Measurements from ENCODE around the gene ACSS3. TPM values are rescaled to one million over a fixed set of nuclear protein-coding genes. Genes with fewer than 3 reads are reported as not detected.
"Not testable (repeated sequence)": the region's sequence is repeated elsewhere in the genome, so short reads cannot be mapped to it uniquely, and the experiment has no call there.

Gene ACSS3
- total RNA-seq, 2 experiments from 2014 or later = not detected

GRCh38 chr12:81164827-81165226, 86.9 kb downstream of the ACSS3 start:
- DNase-seq = no peak
- ChIA-PET POLR2A (no interaction called here), CTCF (no interaction called here)
- no peak overlapping the region for H3K4me3 Mint-ChIP-seq
- H3K36me3 Mint-ChIP-seq (ENCODE audit: low read depth) = no peaks in the 10 kb centered on the region
- H3K27ac Mint-ChIP-seq = no peak overlapping the region
- no peaks in the 10 kb centered on the region for H3K4me1 Mint-ChIP-seq
- no peaks in the 10 kb centered on the region for H3K27me3 Mint-ChIP-seq
- no peaks in the 10 kb centered on the region for H3K9me3 Mint-ChIP-seq

GRCh38 chr12:81166790-81167189, 88.9 kb downstream of the ACSS3 start:
- ChIA-PET POLR2A (no interaction called here), CTCF (no interaction called here)
- Mint-ChIP-seq H3K27ac (no peak overlapping the region), H3K9me3 (no peaks in the 10 kb centered on the region), H3K4me1 (no peaks in the 10 kb centered on the region), H3K4me3 (no peak overlapping the region), H3K27me3 (no peaks in the 10 kb centered on the region), H3K36me3 (ENCODE audit: low read depth) (no peaks in the 10 kb centered on the region)
- no peak for DNase-seq

GRCh38 chr12:81167694-81168093, 89.8 kb downstream of the ACSS3 start:
- Mint-ChIP-seq H3K4me3 (no peak overlapping the region), H3K27me3 (no peaks in the 10 kb centered on the region), H3K36me3 (ENCODE audit: low read depth) (no peaks in the 10 kb centered on the region), H3K9me3 (no peaks in the 10 kb centered on the region), H3K27ac (no peak overlapping the region), H3K4me1 (no peaks in the 10 kb centered on the region)
- POLR2A ChIA-PET = no interaction called here
- DNase-seq = no peak
- CTCF ChIA-PET = no interaction called here

GRCh38 chr12:81168445-81168844, 90.6 kb downstream of the ACSS3 start:
- CTCF ChIA-PET = no interaction called here
- DNase-seq = no peak
- H3K27ac Mint-ChIP-seq = no peak overlapping the region
- H3K9me3 Mint-ChIP-seq = no peaks in the 10 kb centered on the region
- no peaks in the 10 kb centered on the region for H3K36me3 Mint-ChIP-seq (ENCODE audit: low read depth)
- POLR2A ChIA-PET = no interaction called here
- H3K27me3 Mint-ChIP-seq = no peaks in the 10 kb centered on the region
- no peak overlapping the region for H3K4me3 Mint-ChIP-seq
- no peaks in the 10 kb centered on the region for H3K4me1 Mint-ChIP-seq

- no peaks in the 10 kb centered on the region for H3K4me1 Mint-ChIP-seq
- H3K4me3 Mint-ChIP-seq = no peak overlapping the region
Measured at GRCh38 chr12:81170072-81170471, 92.2 kb downstream of the ACSS3 start.

GRCh38 chr12:81172851-81173250, 95.0 kb downstream of the ACSS3 start:
- DNase-seq = no peak
- ChIA-PET CTCF (no interaction called here), POLR2A (no interaction called here)
- H3K27me3 Mint-ChIP-seq = no peaks in the 10 kb centered on the region
- H3K4me1 Mint-ChIP-seq = no peaks in the 10 kb centered on the region
- H3K4me3 Mint-ChIP-seq = no peak overlapping the region
- no peak overlapping the region for H3K27ac Mint-ChIP-seq
- H3K9me3 Mint-ChIP-seq = peaks cover 7% of the 10 kb centered on the region
- no peaks in the 10 kb centered on the region for H3K36me3 Mint-ChIP-seq (ENCODE audit: low read depth)

More at GRCh38 chr12:81170072-81170471, 92.2 kb downstream of the ACSS3 start:
- ChIA-PET POLR2A (no interaction called here), CTCF (no interaction called here)
- no peak for DNase-seq
- no peaks in the 10 kb centered on the region for H3K9me3 Mint-ChIP-seq
- H3K27ac Mint-ChIP-seq = no peak overlapping the region
- no peaks in the 10 kb centered on the region for H3K27me3 Mint-ChIP-seq
- no peaks in the 10 kb centered on the region for H3K36me3 Mint-ChIP-seq (ENCODE audit: low read depth)

- ChIA-PET CTCF (no interaction called here), POLR2A (no interaction called here)
- Mint-ChIP-seq H3K9me3 (peaks cover 7% of the 10 kb centered on the region), H3K27me3 (no peaks in the 10 kb centered on the region), H3K36me3 (ENCODE audit: low read depth) (no peaks in the 10 kb centered on the region), H3K27ac (no peak overlapping the region), H3K4me1 (no peaks in the 10 kb centered on the region), H3K4me3 (no peak overlapping the region)
- no peak for DNase-seq
Measured at GRCh38 chr12:81174664-81175063, 96.8 kb downstream of the ACSS3 start.

- Mint-ChIP-seq H3K4me3 (no peak overlapping the region), H3K27ac (no peak overlapping the region), H3K36me3 (ENCODE audit: low read depth) (no peaks in the 10 kb centered on the region), H3K4me1 (no peaks in the 10 kb centered on the region), H3K9me3 (peaks cover 7% of the 10 kb centered on the region), H3K27me3 (no peaks in the 10 kb centered on the region)
- DNase-seq = no peak
- ChIA-PET CTCF (no interaction called here), POLR2A (no interaction called here)
Measured at GRCh38 chr12:81176796-81177195, 98.9 kb downstream of the ACSS3 start.

GRCh38 chr12:81181691-81182090, 103.8 kb downstream of the ACSS3 start:
- Mint-ChIP-seq H3K4me1 (no peaks in the 10 kb centered on the region), H3K27ac (no peak overlapping the region), H3K4me3 (no peak overlapping the region), H3K27me3 (no peaks in the 10 kb centered on the region), H3K36me3 (ENCODE audit: low read depth) (no peaks in the 10 kb centered on the region), H3K9me3 (no peaks in the 10 kb centered on the region)
- no peak for DNase-seq
- CTCF ChIA-PET = no interaction called here
- POLR2A ChIA-PET = no interaction called here

- ChIA-PET CTCF (no interaction called here), POLR2A (no interaction called here)
- no peak for DNase-seq
- Mint-ChIP-seq H3K27me3 (no peaks in the 10 kb centered on the region), H3K4me3 (no peak overlapping the region), H3K4me1 (no peaks in the 10 kb centered on the region), H3K27ac (no peak overlapping the region), H3K36me3 (ENCODE audit: low read depth) (no peaks in the 10 kb centered on the region), H3K9me3 (no peaks in the 10 kb centered on the region)
Measured at GRCh38 chr12:81187686-81188085, 109.8 kb downstream of the ACSS3 start.

GRCh38 chr12:81196595-81196994, 118.7 kb downstream of the ACSS3 start:
- Mint-ChIP-seq H3K27me3 (no peaks in the 10 kb centered on the region), H3K27ac (no peak overlapping the region), H3K4me1 (no peaks in the 10 kb centered on the region), H3K36me3 (ENCODE audit: low read depth) (no peaks in the 10 kb centered on the region), H3K4me3 (no peak overlapping the region), H3K9me3 (no peaks in the 10 kb centered on the region)
- no peak for DNase-seq
- ChIA-PET CTCF (no interaction called here), POLR2A (no interaction called here)

GRCh38 chr12:81200561-81200960, 122.7 kb downstream of the ACSS3 start:
- H3K4me3 Mint-ChIP-seq; H3K27me3 Mint-ChIP-seq; H3K36me3 Mint-ChIP-seq (ENCODE audit: low read depth); DNase-seq; H3K4me1 Mint-ChIP-seq; POLR2A ChIA-PET; CTCF ChIA-PET; H3K27ac Mint-ChIP-seq; H3K9me3 Mint-ChIP-seq: not testable (repeated sequence)

GRCh38 chr12:81203671-81204204, 125.9 kb downstream of the ACSS3 start:
- DNase-seq = no peak
- no peaks in the 10 kb centered on the region for H3K9me3 Mint-ChIP-seq
- H3K4me3 Mint-ChIP-seq = no peak overlapping the region
- no peaks in the 10 kb centered on the region for H3K27me3 Mint-ChIP-seq
- POLR2A ChIA-PET = no interaction called here
- H3K27ac Mint-ChIP-seq = no peak overlapping the region
- no peaks in the 10 kb centered on the region for H3K36me3 Mint-ChIP-seq (ENCODE audit: low read depth)
- CTCF ChIA-PET = no interaction called here
- no peaks in the 10 kb centered on the region for H3K4me1 Mint-ChIP-seq

GRCh38 chr12:81205416-81205815, 127.5 kb downstream of the ACSS3 start:
- Mint-ChIP-seq H3K36me3 (ENCODE audit: low read depth) (no peaks in the 10 kb centered on the region), H3K4me1 (no peaks in the 10 kb centered on the region), H3K9me3 (no peaks in the 10 kb centered on the region), H3K27ac (no peak overlapping the region), H3K27me3 (no peaks in the 10 kb centered on the region), H3K4me3 (no peak overlapping the region)
- ChIA-PET POLR2A (no interaction called here), CTCF (no interaction called here)
- no peak for DNase-seq

GRCh38 chr12:81206429-81206828, 128.6 kb downstream of the ACSS3 start:
- ChIA-PET CTCF (no interaction called here), POLR2A (no interaction called here)
- Mint-ChIP-seq H3K27ac (no peak overlapping the region), H3K27me3 (no peaks in the 10 kb centered on the region), H3K9me3 (no peaks in the 10 kb centered on the region), H3K36me3 (ENCODE audit: low read depth) (no peaks in the 10 kb centered on the region), H3K4me1 (no peaks in the 10 kb centered on the region), H3K4me3 (no peak overlapping the region)
- DNase-seq = no peak
